HG03108 (cell line): ENCODE measurements around the gene SERPINA1.

ENCODE experiments used
- ATAC-seq: cut with Tn5 transposase; IDR thresholded peaks from one replicate; pipeline ENCODE4 v1.9.1; 2021; ENCODE audit warnings: moderate library complexity; ENCODE audit not compliant: unreplicated experiment

Gene SERPINA1

GRCh38 chr14:94384342-94384741 is 4.1 kb downstream of the SERPINA1 start:
- no peak for ATAC-seq

- ATAC-seq, result no peak
These were observed 4.6 kb downstream of the SERPINA1 start for GRCh38 chr14:94383777-94384176.

- no peak for ATAC-seq
These were observed 5.4 kb downstream of the SERPINA1 start for GRCh38 chr14:94382716-94383596.

GRCh38 chr14:94382099-94382715 is 6.2 kb downstream of the SERPINA1 start:
- no peak for ATAC-seq

- no peak for ATAC-seq
These were observed 7.0 kb downstream of the SERPINA1 start for GRCh38 chr14:94381149-94382030.

GRCh38 chr14:94380225-94381148 is 7.9 kb downstream of the SERPINA1 start:
- ATAC-seq, result no peak

GRCh38 chr14:94379291-94380224 is 8.8 kb downstream of the SERPINA1 start:
- no peak for ATAC-seq

- no peak for ATAC-seq
These were observed 9.7 kb downstream of the SERPINA1 start for GRCh38 chr14:94378527-94379290.

- ATAC-seq, result no peak
These were observed 10.4 kb downstream of the SERPINA1 start for GRCh38 chr14:94377866-94378470.

- no peak for ATAC-seq
These were observed 11.2 kb downstream of the SERPINA1 start for GRCh38 chr14:94376976-94377865.

- no peak for ATAC-seq
These were observed 12.1 kb downstream of the SERPINA1 start for GRCh38 chr14:94376108-94376975.

GRCh38 chr14:94375552-94376107 is 12.8 kb downstream of the SERPINA1 start:
- ATAC-seq, result no peak

GRCh38 chr14:94374749-94375260 is 13.6 kb downstream of the SERPINA1 start:
- no peak for ATAC-seq

GRCh38 chr14:94374116-94374515 is 14.3 kb downstream of the SERPINA1 start:
- no peak for ATAC-seq

GRCh38 chr14:94373708-94374107 is 14.7 kb downstream of the SERPINA1 start:
- ATAC-seq, result no peak
